ENCODE measurements around the gene DDX54. TPM values are rescaled to one million over a fixed set of nuclear protein-coding genes. Genes with fewer than 3 reads are reported as not detected.

DDX54 gene
- total RNA-seq, 1 experiment from 2014 or later = 83.0 TPM

- Histone ChIP-seq H3K18ac (ENCODE audit: insufficient read length, low read depth, low read length) (peak overlapping the region; percentile 52), H3K79me2 (ENCODE audit: insufficient read depth, low read length) (peaks cover 1% of the 10 kb centered on the region; the same call in 1 of the 2 replicates)
Measured at GRCh38 chr12:113221997-113222729, 36.9 kb upstream of the DDX54 start.

More at GRCh38 chr12:113221997-113222729, 36.9 kb upstream of the DDX54 start:
- Mint-ChIP-seq H3K27me3 (ENCODE audit: low read depth) (no peaks in the 10 kb centered on the region), H3K4me3 (peak overlapping the region; percentile 83 to 94), H3K27ac (peak overlapping the region in 2 of 3 experiments; percentile 44 to 95; a peak in 2 of 7 replicates), H3K9me3 (no peaks in the 10 kb centered on the region), H3K4me1 (peaks cover 19 to 20% of the 10 kb centered on the region in 2 experiments), H3K36me3 (ENCODE audit: insufficient read depth in 1 of 3, low read depth in 3 of 3) (peaks cover 0 to 2% (median under 1%) of the 10 kb centered on the region in 3 experiments; a peak in 2 of 7 replicates)
- Histone ChIP-seq H2AFZ (ENCODE audit: low read length) (no peak overlapping the region), H3K4me2 (ENCODE audit: insufficient read depth, insufficient read length, low read length) (peak overlapping the region; percentile 66), H3K14ac (ENCODE audit: insufficient read depth, low read length) (peak overlapping the region; percentile 81), H4K5ac (ENCODE audit: insufficient read length, low read depth, low read length) (no peak overlapping the region), H3K9ac (ENCODE audit: extremely low read depth, insufficient read length, low read length) (peak overlapping the region; percentile 57), H4K8ac (replicated peaks; ENCODE audit: insufficient read length, low read depth, low read length) (no peak overlapping the region), H3K4me1 (ENCODE audit: insufficient read depth, low read length) (peaks cover 4% of the 10 kb centered on the region; the same call in 1 of the 2 replicates), H2BK5ac (ENCODE audit: insufficient read length, low read length) (no peak overlapping the region), H3K4ac (ENCODE audit: low read depth, low read length) (no peak overlapping the region), H3K27ac (ENCODE audit: insufficient read length, low read depth, low read length) (no peak overlapping the region), H2AK5ac (ENCODE audit: insufficient read length, low read length) (no peak overlapping the region), H4K91ac (ENCODE audit: insufficient read length, low read depth, low read length) (no peak overlapping the region), H3K79me1 (ENCODE audit: insufficient read depth, low read depth, low read length, poor library complexity, severe bottlenecking) (no peaks in the 10 kb centered on the region), H4K20me1 (ENCODE audit: control insufficient read depth, insufficient read depth, insufficient read length) (no peaks in the 10 kb centered on the region), H3K9me3 (ENCODE audit: control insufficient read depth, low read depth, low read length) (no peaks in the 10 kb centered on the region), H3T11ph (ENCODE audit: low read length) (no peak overlapping the region), H3K23me2 (ENCODE audit: insufficient read length, low read depth, low read length, poor library complexity, severe bottlenecking) (peaks cover 9% of the 10 kb centered on the region), H2BK120ac (ENCODE audit: low read depth, low read length, poor library complexity, severe bottlenecking) (no peak overlapping the region), H2BK20ac (ENCODE audit: low read depth, low read length, poor library complexity, severe bottlenecking) (no peak overlapping the region), H3K23ac (ENCODE audit: insufficient read length, low read depth, low read length) (no peak overlapping the region), H3K27me3 (ENCODE audit: insufficient read depth, low read length) (no peaks in the 10 kb centered on the region), H2BK12ac (ENCODE audit: insufficient read length, low read depth, low read length) (no peak overlapping the region), H3K56ac (ENCODE audit: insufficient read length, low read depth, low read length) (no peak overlapping the region), H2BK15ac (ENCODE audit: low read depth, low read length) (no peak overlapping the region)
- WGBS (ENCODE audit: extremely low coverage, insufficient read length, low lambda C conversion rate) = no CpG with 5 or more reads among the region's 12 CpGs
- no peak for DNase-seq
- TF ChIP-seq CTCF (conservative IDR thresholded peaks at IDR 0.05) = no peak
